Measurements from ENCODE around the gene OTULINL.

The OTULINL gene

DNA sequence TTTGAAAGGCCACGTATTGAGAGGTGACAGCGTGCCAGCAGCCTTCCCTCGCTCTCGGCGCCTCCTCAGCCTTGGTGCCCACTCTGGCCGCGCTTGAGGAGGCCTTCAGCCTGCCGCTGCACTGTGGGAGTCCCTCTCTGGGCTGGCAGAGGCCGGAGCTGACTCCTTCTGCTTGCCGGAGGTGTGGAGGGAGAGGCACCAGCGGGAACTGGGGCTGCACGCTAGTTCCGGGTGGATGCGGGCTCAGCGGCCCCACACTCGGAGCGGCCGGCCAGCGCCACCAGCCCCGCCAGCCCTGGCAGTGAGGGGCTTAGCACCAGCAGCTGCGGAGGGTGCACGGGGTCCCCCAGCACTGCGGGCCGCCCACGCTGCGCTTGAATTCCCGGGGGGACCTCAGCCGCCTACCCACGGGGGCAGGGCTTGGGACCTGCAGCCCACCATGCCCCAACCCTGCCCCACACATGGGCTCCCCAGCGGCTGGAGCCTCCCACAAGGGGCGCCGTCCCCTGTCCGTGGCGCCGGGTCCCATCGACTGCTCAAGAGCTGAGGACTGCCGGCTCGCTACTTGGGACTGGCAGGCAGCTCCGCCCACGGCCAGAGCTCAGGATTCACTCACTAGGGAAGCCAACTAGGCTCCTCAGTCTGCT lies 4.4 kb upstream of the OTULINL start:
- DNase-seq (ENCODE audit: low read depth, low spot score) = no peak

DNA sequence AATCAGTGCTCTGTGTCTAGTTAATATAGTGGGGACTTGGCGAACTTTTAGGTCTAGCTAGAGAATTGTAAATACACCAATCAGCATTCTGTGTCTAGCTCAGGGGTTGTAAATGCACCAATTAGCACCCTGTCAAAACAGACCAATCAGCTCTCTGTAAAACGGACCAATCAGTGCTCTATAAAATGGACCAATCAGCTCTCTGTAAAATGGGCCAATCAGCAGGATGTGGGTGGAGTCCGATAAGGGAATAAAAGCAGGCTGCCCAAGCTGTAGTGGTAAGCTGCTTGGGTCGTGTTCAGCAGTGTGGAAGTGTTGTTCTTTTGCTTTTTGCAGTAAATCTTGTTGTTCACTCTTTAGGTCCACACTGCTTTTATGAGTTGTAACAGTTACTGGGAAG lies 3.6 kb upstream of the OTULINL start:
- no peak for DNase-seq (ENCODE audit: low read depth, low spot score)

DNA sequence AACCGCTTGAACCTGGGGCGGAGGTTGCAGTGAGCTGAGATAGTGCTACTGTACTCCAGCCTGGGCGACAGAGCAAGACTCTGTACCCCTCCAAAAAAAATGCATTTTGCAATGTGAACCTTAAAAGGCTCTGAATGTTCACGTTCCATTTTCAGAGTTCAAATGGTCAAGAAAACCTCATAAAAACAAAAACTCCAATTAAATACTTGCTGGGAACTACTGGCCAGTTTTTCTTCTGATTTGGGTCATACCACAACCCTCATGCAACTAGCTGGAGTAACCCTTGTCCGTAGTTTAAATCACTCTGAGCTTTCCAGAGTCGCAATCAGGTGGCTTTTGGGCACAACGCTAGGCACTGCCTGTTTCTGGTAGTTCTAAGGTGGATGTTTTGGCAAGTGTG lies 2.3 kb upstream of the OTULINL start:
- DNase-seq (ENCODE audit: low read depth, low spot score) = no peak

DNA sequence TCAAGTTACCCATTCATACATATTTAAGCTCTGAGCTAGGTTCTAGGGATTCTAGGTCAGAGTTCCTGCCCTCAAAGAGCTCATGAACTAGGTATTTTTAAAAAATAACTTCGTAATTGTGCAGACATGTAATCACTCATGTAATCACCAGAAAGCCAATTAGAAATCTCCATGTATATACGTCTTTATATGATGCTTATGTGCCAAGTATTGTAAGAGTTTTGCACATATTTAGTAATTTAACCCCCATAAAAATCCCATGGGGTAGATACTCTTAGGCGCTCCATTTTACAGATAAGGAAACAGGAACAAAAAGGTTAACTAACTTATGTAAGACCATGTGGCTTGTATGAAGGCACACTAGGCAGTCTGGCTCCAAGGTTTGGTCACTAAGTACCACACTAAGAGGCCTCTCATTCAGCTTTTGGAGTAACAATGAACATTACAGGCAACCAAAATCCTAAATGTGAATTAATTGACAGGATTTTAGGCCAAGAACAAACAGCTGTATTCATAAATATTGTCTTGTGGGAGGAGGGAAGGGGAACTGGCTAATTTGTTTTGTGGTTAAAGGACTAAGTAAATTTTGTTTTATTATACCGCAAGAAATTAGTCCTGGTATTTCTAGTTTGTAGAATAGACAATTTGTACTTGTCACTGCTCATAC lies 1.7 kb upstream of the OTULINL start:
- no peak for DNase-seq (ENCODE audit: low read depth, low spot score)

DNA sequence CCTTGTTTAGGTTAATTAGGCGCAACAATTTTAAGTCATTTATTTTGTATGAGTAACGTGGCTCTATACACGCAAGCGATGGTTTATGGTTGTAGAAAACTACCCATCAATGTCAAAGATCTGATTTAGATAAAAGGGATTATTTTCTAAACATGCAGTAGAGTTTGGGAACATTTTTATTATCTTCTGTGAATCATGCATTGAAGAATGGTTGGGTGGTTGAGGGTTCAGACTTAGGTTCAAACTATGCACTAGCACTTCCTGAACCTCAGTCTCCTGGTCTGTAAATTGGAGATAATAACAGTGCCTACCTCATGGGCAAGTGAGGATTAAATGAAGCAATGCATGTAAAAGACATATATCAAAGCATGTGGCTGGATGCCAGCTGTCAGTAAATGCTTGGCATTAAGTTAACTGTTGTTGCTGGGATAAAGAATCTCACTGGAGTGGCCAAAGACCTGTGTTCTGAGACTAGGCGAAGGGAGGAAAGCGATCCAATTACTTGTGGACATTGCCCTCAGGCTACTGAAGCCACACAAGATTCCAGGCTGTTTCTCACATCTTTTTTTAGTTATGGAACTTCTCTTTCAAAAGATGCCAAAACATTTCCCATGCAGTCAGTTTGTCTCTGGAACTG lies 1.1 kb upstream of the OTULINL start:
- no peak for DNase-seq (ENCODE audit: low read depth, low spot score)

DNA sequence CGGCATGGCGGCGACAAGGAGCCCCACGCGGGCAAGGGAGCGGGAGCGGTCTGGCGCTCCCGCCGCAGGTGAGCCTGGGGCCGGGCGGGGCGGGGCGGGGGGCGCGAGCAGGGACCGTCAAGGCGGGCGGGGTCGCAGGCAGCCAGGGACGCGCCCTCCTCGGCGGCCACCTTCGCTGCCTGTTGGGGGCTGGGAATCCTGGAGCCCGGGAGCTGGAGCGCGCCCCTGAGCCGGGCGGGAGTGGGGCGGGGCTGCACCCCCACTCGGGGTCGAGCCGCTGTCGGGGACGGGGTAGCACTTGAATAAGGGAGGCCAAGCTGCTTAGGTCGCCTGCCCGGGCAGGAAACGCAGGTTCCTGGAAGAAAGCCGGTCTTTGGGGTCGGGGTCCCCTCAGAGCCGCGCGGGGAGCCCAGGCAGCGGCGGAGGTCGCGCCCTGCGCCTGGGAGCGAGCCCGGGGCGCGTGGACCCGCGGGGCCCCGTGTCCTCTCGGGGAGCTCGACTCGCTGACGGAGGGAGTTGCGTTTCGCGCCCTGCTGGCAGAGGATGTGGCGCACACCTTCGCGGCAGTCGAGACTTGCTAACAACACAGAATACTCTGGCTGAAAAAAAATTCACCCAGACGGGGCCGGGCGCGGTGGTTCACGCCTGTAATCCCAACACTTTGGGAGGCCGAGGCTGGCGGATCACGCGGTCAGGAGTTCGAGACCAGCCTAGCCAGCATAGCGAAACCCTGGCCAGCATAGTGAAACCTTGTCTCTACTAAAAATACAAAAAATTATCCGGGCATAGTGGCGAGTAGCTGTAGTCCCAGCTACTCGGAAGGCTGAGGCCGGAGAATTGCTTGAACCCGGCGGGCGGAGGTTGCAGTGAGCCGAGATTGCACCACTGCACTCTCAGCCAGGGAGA lies 552 bp downstream of the OTULINL start:
- peak; percentile 65 for DNase-seq (ENCODE audit: low read depth, low spot score)

DNA sequence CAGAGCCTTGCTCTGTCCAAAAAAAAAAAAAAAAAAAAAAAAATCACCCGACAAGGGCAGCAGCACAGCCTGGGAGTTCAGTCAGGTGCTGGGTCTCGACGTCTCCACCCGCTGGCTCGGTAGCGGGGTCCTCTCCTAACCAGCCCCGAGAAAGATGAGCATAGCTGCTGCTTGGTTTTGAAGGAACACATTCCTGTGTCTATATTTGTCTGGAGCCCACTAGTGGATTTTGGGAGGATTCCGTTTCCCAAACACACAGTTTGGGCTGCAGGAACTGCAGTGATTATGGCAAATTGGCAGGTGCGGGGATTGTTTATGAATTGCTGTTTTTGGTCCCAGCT lies 1.2 kb downstream of the OTULINL start:
- DNase-seq (ENCODE audit: low read depth, low spot score) = no peak

DNA sequence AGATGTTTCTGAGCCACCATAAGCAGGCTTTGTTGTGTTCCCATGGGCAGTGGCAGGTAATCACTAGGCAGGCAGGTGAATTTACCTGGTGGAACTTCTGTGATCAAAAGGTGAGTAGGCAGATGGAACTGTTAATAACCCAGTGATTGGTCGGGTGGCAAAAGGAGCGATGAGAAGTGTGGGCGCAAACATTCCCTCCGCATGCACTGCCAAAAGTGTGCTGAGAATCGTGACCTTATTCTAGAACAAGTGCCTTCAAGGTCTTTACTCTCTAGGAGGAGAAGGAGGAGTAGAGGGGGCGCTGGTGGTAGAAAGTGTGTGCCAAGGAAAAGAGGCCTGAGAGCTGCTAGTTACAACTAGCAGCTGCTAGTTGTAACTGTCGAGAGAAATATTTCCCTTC lies 3.3 kb downstream of the OTULINL start:
- DNase-seq (ENCODE audit: low read depth, low spot score) = no peak

DNA sequence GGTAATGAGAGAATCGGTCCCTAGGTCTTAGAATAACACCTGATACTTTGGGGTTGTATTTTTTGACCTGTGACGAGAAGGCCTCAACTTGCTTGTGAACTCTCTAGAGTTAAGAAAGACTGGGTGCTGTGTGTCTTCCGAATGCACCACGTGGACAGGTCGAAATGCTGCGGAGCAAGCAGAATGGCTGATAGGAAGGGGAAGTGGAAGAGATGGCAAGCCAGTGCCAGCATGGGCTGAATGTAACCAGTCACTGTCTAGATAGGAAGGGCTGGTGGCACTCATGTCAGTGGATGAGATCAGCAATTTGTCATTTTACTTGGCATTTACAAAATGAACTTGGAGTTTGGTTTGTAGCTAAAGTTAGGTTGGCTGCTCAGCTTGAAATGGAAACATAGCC lies 5.6 kb downstream of the OTULINL start:
- no peak for DNase-seq (ENCODE audit: low read depth, low spot score)

DNA sequence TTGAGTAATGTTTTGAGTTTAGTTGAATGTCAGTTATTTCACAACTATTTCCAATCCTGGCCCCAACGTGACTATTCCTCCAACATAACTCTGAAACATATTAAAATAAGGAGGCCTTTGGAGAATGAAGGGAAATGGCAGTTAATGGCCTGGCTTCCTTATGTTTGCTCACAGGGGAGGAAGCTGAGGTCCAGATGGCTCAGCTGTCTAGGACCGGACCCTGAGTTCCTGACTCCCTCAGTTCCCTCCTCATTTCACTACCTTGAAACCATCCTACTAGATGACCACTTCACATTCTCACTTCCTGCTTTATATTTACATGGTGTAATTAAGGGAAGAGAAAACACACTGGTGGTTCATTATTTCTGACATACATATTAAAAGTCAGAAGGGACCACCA lies 6.6 kb downstream of the OTULINL start:
- DNase-seq (ENCODE audit: low read depth, low spot score) = no peak

DNA sequence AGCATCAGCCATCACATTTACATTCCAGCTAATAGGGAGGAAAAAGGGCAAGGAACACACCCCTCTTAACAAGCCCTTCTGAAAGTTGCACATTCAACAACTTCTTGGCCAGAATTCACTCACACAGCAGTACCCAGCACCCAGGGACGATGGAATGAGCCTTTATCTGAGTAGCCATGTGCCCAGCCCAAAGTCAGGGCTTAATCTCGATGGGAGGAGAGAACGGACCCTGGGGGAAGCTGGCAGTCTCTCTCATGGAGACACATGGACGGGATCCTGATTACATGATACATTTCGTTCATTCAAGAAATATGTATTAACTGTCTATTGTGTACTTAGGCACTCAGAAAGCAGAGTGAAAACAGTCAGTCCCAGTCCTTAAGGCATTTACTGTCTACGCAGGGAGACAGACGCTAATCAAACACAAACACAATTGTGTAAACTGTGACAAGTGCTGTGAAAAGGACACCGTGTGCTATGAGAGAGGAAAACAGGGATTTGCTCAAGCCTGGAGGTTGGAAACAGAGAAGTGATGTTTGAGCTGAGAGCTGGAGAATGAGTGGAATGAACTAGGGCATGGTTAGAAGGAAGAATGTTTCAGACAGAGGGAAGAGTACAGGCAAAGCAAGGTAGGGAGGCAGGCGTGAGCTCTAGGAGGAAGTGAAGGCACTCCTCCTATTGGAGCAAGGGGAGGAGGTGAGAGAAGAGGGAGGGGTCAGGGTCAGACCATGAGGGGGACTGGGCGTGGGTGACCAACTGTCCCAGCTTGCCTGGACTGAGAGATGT lies 7.4 kb downstream of the OTULINL start:
- DNase-seq (ENCODE audit: low read depth, low spot score) = no peak

DNA sequence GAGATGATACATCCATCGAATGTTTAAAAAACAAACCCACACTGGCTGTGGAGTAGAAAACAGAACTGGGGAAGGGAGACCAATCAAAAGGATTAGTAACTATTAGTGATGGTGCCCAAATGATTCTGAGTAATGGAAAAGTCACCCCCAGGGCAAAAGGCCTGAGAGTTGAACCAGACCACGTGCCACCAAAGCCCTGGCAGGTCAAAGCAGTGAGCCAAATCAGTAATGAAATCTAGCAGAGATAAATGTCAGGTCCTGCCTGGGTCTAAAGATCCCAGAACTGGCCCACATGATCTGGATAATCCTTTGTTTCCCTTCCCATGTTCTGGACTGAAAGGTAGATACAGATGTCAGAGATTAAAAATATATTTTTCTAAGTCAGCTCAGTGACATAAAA lies 9.4 kb downstream of the OTULINL start:
- no peak for DNase-seq (ENCODE audit: low read depth, low spot score)

DNA sequence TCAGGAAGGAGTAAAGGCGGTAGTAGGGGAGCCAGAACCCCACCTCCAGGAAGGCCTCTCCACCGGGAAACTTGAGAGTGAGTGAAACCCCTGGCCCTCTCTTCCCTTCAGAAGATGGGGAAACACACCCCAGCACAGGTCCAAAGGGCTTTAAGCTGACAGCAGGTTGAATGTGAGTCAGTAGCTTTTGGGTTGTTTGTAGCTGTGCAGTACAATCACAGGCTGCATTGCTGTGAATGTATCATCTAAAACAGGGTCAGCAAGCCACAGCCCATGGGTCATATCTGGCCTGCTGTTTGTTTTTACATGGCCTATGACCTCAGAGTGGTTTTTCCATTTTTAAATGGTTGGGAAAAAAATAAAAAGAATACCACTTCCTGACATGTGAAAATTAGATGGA lies 10.0 kb downstream of the OTULINL start:
- DNase-seq (ENCODE audit: low read depth, low spot score) = no peak

DNA sequence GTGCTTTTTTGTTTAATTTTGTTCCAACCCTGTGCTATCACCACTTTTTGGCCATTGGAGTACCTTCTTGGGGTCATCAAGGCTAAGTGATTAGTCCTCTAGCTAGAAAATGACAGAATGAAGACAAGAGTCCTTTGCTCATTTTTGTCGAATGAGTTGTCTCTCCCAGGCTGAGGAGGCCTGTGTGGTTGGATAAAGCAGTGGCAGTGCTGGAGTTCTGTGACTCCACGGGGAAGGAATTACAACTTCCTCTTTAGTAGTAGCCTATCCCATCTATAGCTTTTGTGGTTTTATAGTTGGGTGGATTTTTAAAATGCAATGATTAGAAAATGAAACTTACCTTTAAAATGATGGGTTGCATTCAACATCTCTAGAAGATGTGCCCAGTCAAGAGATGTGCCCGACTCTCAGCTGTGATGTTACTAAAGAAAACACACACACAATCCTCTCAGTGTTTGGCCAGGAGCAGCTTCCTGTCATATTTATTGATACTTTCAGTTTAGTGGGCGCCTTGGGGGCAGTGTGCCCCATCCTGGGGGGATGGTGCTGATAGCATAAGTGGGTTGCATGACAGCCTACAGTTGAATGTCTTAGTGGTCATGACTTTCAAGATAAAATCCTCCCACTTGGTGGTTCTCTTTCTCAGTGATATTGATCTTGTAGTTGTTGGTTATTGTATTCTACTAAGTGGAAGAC lies 11.9 kb downstream of the OTULINL start:
- no peak for DNase-seq (ENCODE audit: low read depth, low spot score)

DNA sequence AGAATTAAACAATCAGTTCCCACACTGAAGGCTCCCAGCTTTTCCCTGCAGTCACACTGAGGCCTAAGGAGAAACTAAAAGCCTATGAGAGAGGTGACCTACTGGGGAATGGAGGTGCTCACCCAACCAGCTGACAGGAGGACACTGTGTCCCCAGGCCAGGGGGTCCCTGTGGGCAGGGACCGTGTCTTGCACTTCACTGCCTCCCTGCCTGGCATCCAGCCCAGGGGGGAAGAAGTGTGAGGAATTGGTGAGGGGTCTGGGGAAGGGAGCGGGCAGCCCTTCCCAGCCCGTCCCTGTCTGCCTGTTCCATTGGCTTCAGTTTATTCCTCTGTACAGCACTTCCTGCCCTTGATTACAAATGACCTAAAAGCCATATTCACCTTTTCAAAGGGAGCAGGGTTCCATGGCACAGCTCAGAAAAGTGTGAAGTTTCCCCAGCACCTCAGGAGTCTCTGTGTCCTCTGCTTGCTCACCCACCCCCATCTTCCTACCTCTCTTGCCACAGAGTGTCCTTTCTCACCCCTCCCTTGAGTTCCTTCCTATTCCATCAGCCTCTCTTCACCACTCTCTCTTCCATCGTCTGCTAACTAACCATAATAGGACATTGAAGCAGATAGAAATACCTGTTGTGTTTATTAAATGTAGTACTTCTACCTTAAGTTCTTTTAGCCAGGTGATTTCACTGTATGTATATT lies 12.9 kb downstream of the OTULINL start:
- no peak for DNase-seq (ENCODE audit: low read depth, low spot score)

DNA sequence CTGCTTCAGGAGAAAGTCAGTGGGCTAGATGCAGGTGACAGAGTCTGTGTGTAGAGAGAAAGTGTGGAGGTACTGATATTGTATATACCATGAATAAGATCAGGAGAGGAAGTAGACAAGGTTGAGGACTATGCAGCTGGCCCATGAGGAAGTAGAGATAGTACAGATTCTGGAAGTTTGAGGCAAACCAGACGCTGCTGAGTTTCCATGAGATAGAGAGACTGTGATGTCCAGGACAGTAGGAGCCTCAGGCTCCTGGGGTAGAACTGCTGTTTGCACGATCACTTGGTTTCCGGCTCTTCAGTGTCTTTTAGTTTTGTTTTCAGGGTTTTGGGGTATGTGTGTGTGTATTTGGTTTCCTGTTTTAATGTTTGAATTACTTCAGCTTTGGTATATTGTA lies 13.6 kb downstream of the OTULINL start:
- no peak for DNase-seq (ENCODE audit: low read depth, low spot score)

DNA sequence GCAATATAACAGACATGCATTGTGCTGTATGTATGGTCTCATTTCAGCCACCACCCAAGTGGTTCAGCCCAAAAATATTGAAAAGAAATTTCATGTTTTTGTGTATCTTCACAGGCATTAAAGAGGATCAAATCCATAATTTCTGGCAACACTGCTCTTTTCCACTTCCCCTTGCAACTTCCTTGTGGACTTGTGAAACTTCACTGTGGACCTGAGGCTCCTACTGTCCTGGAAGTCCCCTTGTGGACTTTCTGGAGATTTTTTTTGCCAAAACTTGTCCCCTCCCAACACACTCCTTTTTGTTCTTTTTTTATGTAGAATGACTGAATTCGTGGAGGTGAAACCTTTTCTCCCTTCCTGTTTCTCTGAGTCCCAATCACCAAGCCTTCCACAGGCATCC lies 14.3 kb downstream of the OTULINL start:
- DNase-seq (ENCODE audit: low read depth, low spot score) = no peak

DNA sequence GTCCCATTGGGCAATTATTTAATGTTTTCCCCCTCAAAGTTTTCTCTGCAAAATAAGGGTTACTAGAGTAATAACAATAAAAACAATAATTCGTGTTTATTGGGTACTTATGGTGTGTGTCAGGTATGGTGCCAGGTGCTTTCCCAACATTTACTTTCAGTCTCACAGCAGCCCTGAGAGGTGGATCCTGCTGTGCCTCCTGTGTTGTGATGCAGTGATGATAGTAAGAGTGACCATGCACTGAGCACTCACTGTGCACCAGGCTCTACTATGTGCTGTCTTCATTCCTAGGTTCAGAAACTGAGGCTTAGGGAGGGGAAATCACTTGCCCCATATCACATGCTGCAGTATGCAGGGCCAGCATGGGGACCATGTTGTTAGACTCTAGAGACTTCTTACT lies 15.5 kb downstream of the OTULINL start:
- no peak for DNase-seq (ENCODE audit: low read depth, low spot score)

DNA sequence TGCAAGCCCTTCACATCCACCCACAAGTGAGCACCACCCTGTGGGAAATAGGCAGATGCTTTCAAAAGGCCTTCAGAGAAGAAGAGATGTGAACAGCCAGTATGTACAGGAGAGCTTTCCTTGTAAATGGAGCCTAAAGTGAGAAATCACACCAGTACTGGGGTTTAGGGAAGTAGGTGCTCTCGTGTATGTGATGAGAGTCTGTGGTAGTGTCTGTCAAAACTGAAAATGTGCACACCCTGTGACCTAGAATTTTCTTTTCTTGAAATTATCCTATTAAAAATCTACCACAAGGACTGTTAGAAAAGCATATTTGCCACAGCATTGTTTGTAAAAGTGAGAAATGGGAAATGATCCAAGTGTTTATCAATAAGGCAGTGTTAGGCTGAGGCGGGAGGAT lies 16.6 kb downstream of the OTULINL start:
- no peak for DNase-seq (ENCODE audit: low read depth, low spot score)

DNA sequence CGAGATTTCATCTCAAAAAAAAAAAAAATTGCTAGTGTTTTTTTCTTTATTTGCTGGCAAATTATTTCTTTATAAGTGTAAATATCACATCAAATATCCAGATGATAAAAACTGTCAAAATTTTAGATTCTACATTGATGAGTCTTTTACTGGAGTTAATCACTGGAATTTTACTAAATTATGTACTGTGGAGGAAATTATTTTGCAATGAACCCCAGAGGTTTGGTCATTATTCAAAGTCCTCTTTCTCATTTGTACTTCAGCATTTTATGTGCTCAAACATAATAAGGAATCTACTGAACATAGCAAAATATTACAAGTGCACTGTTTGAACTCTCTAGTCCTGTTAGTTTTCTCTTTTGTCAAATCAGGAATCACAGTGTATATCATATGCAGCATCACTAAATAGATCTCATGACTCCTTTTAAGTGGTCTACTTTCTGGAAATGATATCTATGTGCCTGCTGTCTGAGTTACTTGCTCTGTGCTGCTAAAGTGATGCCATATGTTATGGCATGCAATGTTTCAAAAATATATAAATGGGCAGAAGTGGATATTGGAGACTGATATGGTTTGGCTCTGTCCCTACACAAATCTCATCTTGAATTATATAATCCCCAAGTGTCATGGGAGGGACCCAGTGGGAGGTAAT lies 18.0 kb downstream of the OTULINL start:
- no peak for DNase-seq (ENCODE audit: low read depth, low spot score)
